SK-N-MC (cell line): ENCODE data around the gene GPR150.

Experiments
- EZH2 ChIP-seq: fragments of 200-600 bp; sonication (generic); IDR thresholded peaks from one replicate; pipeline ENCODE4 v1.6.1; 2017; ENCODE audit warnings: antibody characterized with exemption
- POLR2AphosphoS5 ChIP-seq: IDR thresholded peaks from 2 replicates; pipeline ENCODE4 v1.6.1; 2012; ENCODE audit warnings: mild to moderate bottlenecking, low read depth, low read length, borderline replicate concordance

- no peak for TF ChIP-seq EZH2
- no peak for TF ChIP-seq POLR2AphosphoS5
Observed at GRCh38 chr5:95610546-95610945, 9.3 kb upstream of the GPR150 start.
